HepG2 (cell line): Measurements from ENCODE around the gene AGRN. TPM values are rescaled to one million over a fixed set of nuclear protein-coding genes. Genes with fewer than 3 reads are reported as not detected.

Experiments used
- BCL6 ChIP-seq: IDR thresholded peaks from 2 replicates; pipeline ENCODE4 v1.6.1; 2016; ENCODE audit warnings: missing genetic modification reagents, missing compliant biosample characterization
- BRF2 ChIP-seq: sonication (generic); formaldehyde crosslinking; IDR thresholded peaks from 2 replicates; pipeline ENCODE4 v1.8.1; 2022; ENCODE audit warnings: mild to moderate bottlenecking, missing genetic modification reagents
- CAMTA2 ChIP-seq: sonication (generic); formaldehyde crosslinking; IDR thresholded peaks from 2 replicates; pipeline ENCODE4 v1.4.0; 2020; ENCODE audit warnings: mild to moderate bottlenecking, missing genetic modification reagents, borderline replicate concordance
- DNMT1 ChIP-seq: sonication (generic); formaldehyde crosslinking; IDR thresholded peaks from 2 replicates; pipeline ENCODE4 v1.5.1; 2020; ENCODE audit warnings: mild to moderate bottlenecking, missing genetic modification reagents
- GZF1 ChIP-seq: sonication (generic); formaldehyde crosslinking; IDR thresholded peaks from 2 replicates; pipeline ENCODE4 v1.5.1; 2020; ENCODE audit warnings: mild to moderate bottlenecking, missing genetic modification reagents
- KDM1A ChIP-seq: IDR thresholded peaks from 2 replicates; pipeline ENCODE4 v1.6.1; 2016; ENCODE audit warnings: missing compliant biosample characterization
- KLF13 ChIP-seq: sonication (generic); formaldehyde crosslinking; IDR thresholded peaks from 2 replicates; pipeline ENCODE4 v1.4.0; 2020; ENCODE audit warnings: mild to moderate bottlenecking, missing genetic modification reagents
- KLF6 ChIP-seq: IDR thresholded peaks from 2 replicates; pipeline ENCODE4 v1.8.0; 2016; ENCODE audit warnings: missing biosample characterization, missing genetic modification reagents
- KMT2A ChIP-seq: sonication (generic); formaldehyde crosslinking; IDR thresholded peaks from 2 replicates; pipeline ENCODE4 v1.4.0; 2020; ENCODE audit warnings: missing genetic modification reagents
- RFX5 ChIP-seq: IDR thresholded peaks from 2 replicates; pipeline ENCODE4 v1.6.1; 2011; ENCODE audit warnings: low read depth, low read length, improper control_type of control experiment
- SOX5 ChIP-seq: IDR thresholded peaks from 2 replicates; pipeline ENCODE4 v1.6.1; 2016; ENCODE audit warnings: borderline replicate concordance
- TERF1 ChIP-seq: sonication (generic); formaldehyde crosslinking; IDR thresholded peaks from 2 replicates; pipeline ENCODE4 v1.8.0; 2022; ENCODE audit warnings: mild to moderate bottlenecking, missing genetic modification reagents, moderate library complexity
- ZBTB42 ChIP-seq: sonication (generic); formaldehyde crosslinking; IDR thresholded peaks from 2 replicates; pipeline ENCODE4 v1.5.0; 2020; ENCODE audit warnings: mild to moderate bottlenecking, missing genetic modification reagents
- ZBTB7B ChIP-seq: sonication (generic); formaldehyde crosslinking; IDR thresholded peaks from 2 replicates; pipeline ENCODE4 v1.4.0; 2020; ENCODE audit warnings: missing genetic modification reagents
- ZFP37 ChIP-seq: sonication (generic); formaldehyde crosslinking; IDR thresholded peaks from 2 replicates; pipeline ENCODE4 v1.4.0; 2020; ENCODE audit warnings: missing genetic modification reagents, borderline replicate concordance
- ZFY ChIP-seq: sonication (generic); formaldehyde crosslinking; IDR thresholded peaks from 2 replicates; pipeline ENCODE4 v1.4.0; 2020; ENCODE audit warnings: missing genetic modification reagents
- ZMYM4 ChIP-seq: sonication (generic); formaldehyde crosslinking; IDR thresholded peaks from 2 replicates; pipeline ENCODE4 v1.8.1; 2023; ENCODE audit warnings: mild to moderate bottlenecking, missing genetic modification reagents
- ZNF138 ChIP-seq: sonication (generic); formaldehyde crosslinking; IDR thresholded peaks from 2 replicates; pipeline ENCODE4 v1.5.0; 2020; ENCODE audit warnings: mild to moderate bottlenecking, low read depth, missing genetic modification reagents
- ZNF333 ChIP-seq: sonication (generic); formaldehyde crosslinking; IDR thresholded peaks from 2 replicates; pipeline ENCODE4 v1.4.0; 2020; ENCODE audit warnings: mild to moderate bottlenecking, missing genetic modification reagents, borderline replicate concordance
- ZNF382 ChIP-seq: sonication (generic); formaldehyde crosslinking; IDR thresholded peaks from 2 replicates; pipeline ENCODE4 v1.5.0; 2020; ENCODE audit warnings: missing genetic modification reagents, mild to moderate bottlenecking, borderline replicate concordance
- ZNF572 ChIP-seq: sonication (generic); formaldehyde crosslinking; IDR thresholded peaks from 2 replicates; pipeline ENCODE4 v1.5.1; 2020; ENCODE audit warnings: mild to moderate bottlenecking, missing genetic modification reagents
- ZNF607 ChIP-seq: sonication (generic); formaldehyde crosslinking; IDR thresholded peaks from 2 replicates; pipeline ENCODE4 v1.5.1; 2020; ENCODE audit warnings: missing genetic modification reagents, mild to moderate bottlenecking, borderline replicate concordance
- ZSCAN25 ChIP-seq: sonication (generic); formaldehyde crosslinking; IDR thresholded peaks from 2 replicates; pipeline ENCODE4 v1.8.0; 2022; ENCODE audit warnings: mild to moderate bottlenecking, missing genetic modification reagents
- ZZZ3 ChIP-seq: sonication (generic); formaldehyde crosslinking; IDR thresholded peaks from 2 replicates; pipeline ENCODE4 v1.4.0; 2020; ENCODE audit warnings: missing genetic modification reagents, mild to moderate bottlenecking, borderline replicate concordance
- polyA plus RNA-seq, 8 experiments: library from polyadenylated mRNA; depleted of rRNA in 3 of 8; stranded (reverse) in 7 of 8; unstranded in 1 of 8; fragments of >200 nt; fragmentation: Illumina TruSeq in 4 of 8; extraction: Trizol in 4 of 8; gene quantifications; 2 replicates each; pipeline versions ENCODE4 v1.2.1 to v1.2.3, GENCODE V29; 2011 to 2016; ENCODE audit warnings: low read depth in 4 of 8, missing spikeins in 1 of 8, mixed read lengths in 1 of 8; ENCODE audit not compliant: insufficient read depth in 1 of 8
- total RNA-seq, 5 experiments: library from RNA; depleted of rRNA; stranded (reverse); fragments of >200 nt; fragmentation: Illumina TruSeq; extraction: Trizol; gene quantifications; 2 replicates each; pipeline ENCODE4 v1.2.3, GENCODE V29; 2016; ENCODE audit warnings: low read depth in 1 of 5
- TF ChIP-seq, protein P1 (sequence below): IDR thresholded peaks from 2 replicates; pipeline ENCODE4 v1.6.1; 2016; ENCODE audit warnings: low read depth
- TF ChIP-seq, protein P2 (sequence below): sonication (generic); formaldehyde crosslinking; IDR thresholded peaks from 2 replicates; pipeline ENCODE4 v1.4.0; 2020; ENCODE audit warnings: missing genetic modification reagents

AGRN gene
- total and polyA plus RNA-seq, 2 of the 13 experiments (the other 11 are each of a cell fraction or from before 2014, with no cell fraction given): 29.8 to 65.2 TPM

DNA sequence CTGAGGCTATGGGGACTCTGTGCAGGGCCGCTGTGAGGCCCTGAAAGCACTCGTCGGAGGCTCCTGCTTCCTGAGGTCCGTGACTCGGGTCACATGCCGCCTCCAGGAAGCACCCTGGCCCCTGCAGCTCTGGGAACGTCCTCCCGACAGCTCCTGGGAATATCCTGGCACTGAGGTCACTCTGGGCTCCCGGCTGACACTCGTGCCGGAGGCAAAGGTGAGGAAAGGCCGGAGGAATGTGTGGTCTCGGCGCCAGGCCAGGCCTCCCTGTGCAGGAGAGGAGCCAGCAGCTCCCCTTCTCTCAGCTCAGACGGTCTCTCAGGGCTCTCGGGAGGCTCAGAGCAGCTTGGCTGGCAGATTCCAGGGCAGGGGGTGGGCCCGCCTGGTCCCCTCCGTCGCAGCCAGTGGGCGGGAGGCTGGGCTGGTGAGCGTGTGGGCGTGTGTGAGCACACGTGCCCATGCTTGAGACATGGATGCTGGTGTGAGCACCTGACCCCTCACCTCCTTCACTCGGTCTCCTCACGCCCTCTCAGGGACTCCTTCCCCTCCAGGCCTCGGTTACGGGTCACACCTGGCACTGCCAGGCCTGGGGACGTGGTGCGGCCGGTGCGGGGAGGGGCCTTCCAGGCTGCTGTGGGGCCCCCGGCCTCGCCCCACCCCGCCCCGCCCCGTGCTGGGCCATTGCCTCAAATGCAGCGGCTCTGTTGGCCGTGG is 59.6 kb downstream of the AGRN start (continued):
- no peak for TF ChIP-seq RFX5
- 0 out of 2 replicates have a peak, but pooled peaks have one; percentile 30 for TF ChIP-seq KLF13 (CRISPR knock-in tag)
- TF ChIP-seq ZNF333: peak; percentile 59; the same call in 1 of the 2 replicates
- no peak for TF ChIP-seq BRF2 (CRISPR knock-in tag)
- TF ChIP-seq ZBTB42: no peak
- peak; percentile 41; the same call in 1 of the 2 replicates for TF ChIP-seq ZMYM4 (CRISPR knock-in tag)
- peak; percentile 63 for TF ChIP-seq ZSCAN25 (CRISPR knock-in tag)
- no peak for TF ChIP-seq CAMTA2 (CRISPR knock-in tag)
- TF ChIP-seq, protein P1, sequence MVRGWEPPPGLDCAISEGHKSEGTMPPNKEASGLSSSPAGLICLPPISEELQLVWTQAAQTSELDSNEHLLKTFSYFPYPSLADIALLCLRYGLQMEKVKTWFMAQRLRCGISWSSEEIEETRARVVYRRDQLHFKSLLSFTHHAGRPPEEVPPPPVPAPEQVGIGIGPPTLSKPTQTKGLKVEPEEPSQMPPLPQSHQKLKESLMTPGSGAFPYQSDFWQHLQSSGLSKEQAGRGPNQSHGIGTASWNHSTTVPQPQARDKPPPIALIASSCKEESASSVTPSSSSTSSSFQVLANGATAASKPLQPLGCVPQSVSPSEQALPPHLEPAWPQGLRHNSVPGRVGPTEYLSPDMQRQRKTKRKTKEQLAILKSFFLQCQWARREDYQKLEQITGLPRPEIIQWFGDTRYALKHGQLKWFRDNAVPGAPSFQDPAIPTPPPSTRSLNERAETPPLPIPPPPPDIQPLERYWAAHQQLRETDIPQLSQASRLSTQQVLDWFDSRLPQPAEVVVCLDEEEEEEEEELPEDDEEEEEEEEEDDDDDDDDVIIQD (CRISPR knock-in tag): no peak
- 0 out of 2 replicates have a peak, but pooled peaks have one; percentile 30 for TF ChIP-seq KLF6 (CRISPR knock-in tag)
- no peak; the same call in 1 of the 2 replicates for TF ChIP-seq KDM1A (CRISPR knock-in tag)
- TF ChIP-seq ZNF607 (CRISPR knock-in tag): peak; percentile 91
- TF ChIP-seq ZNF382 (CRISPR knock-in tag): no peak
- TF ChIP-seq BCL6 (CRISPR knock-in tag): peak; percentile 43; the same call in 1 of the 2 replicates
- TF ChIP-seq, protein P2, sequence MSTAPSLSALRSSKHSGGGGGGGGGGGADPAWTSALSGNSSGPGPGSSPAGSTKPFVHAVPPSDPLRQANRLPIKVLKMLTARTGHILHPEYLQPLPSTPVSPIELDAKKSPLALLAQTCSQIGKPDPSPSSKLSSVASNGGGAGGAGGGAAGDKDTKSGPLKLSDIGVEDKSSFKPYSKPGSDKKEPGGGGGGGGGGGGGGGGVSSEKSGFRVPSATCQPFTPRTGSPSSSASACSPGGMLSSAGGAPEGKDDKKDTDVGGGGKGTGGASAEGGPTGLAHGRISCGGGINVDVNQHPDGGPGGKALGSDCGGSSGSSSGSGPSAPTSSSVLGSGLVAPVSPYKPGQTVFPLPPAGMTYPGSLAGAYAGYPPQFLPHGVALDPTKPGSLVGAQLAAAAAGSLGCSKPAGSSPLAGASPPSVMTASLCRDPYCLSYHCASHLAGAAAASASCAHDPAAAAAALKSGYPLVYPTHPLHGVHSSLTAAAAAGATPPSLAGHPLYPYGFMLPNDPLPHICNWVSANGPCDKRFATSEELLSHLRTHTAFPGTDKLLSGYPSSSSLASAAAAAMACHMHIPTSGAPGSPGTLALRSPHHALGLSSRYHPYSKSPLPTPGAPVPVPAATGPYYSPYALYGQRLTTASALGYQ (CRISPR knock-in tag): no peak
- 0 out of 2 replicates have a peak, but pooled peaks have one; percentile 64 for TF ChIP-seq DNMT1 (CRISPR knock-in tag)
- TF ChIP-seq GZF1 (CRISPR knock-in tag): peak; percentile 38; the same call in 1 of the 2 replicates
- TF ChIP-seq ZBTB7B: peak; percentile 32; the same call in 1 of the 2 replicates
- no peak for TF ChIP-seq ZNF138 (CRISPR knock-in tag)
- TF ChIP-seq ZFP37 (CRISPR knock-in tag): peak; percentile 63; the same call in 1 of the 2 replicates
- TF ChIP-seq ZFY (CRISPR knock-in tag): peak; percentile 77
- 0 out of 2 replicates have a peak, but pooled peaks have one; percentile 24 for TF ChIP-seq KMT2A (CRISPR knock-in tag)
- TF ChIP-seq SOX5 (CRISPR knock-in tag): peak; percentile 24; the same call in 1 of the 2 replicates
- peak; percentile 78; the same call in 1 of the 2 replicates for TF ChIP-seq ZNF572 (CRISPR knock-in tag)
- 0 out of 2 replicates have a peak, but pooled peaks have one; percentile 23 for TF ChIP-seq TERF1 (CRISPR knock-in tag)
- peak; percentile 43; the same call in 1 of the 2 replicates for TF ChIP-seq ZZZ3 (CRISPR knock-in tag)
